Left ventricle myocardium inferior (tissue), 1 donor: ENCODE results near the gene RPTN. TPM values are rescaled to one million over a fixed set of nuclear protein-coding genes. Genes with fewer than 3 reads are reported as not detected.

ENCODE experiments used
- DNase-seq: peaks from one replicate; pipeline ENCODE4 v3.0.0-alpha.2; 2020
- H3K27ac ChIP-seq: fragments of 200-600 bp; replicated peaks from 2 replicates; pipeline ENCODE4 v1.8.0; 2021
- H3K27me3 ChIP-seq: fragments of 200-600 bp; 2 replicates; pipeline ENCODE4 v1.8.0; 2021; ENCODE audit warnings: low read depth
- H3K36me3 ChIP-seq: fragments of 200-600 bp; 2 replicates; pipeline ENCODE4 v1.8.0; 2021
- H3K4me1 ChIP-seq: fragments of 200-600 bp; 2 replicates; pipeline ENCODE4 v1.8.0; 2021
- H3K4me3 ChIP-seq: fragments of 200-600 bp; 2 replicates; pipeline ENCODE4 v1.8.0; 2021; ENCODE audit warnings: mild to moderate bottlenecking, moderate library complexity
- H3K9me3 ChIP-seq: fragments of 200-600 bp; replicated peaks from 2 replicates; pipeline ENCODE4 v1.8.0; 2021
- intact Hi-C: fragments of 100-400 bp; cut with micrococcal nuclease; formaldehyde crosslinking; loops from one replicate; pipeline ENCODE4 v1.11.0; 2022
- total RNA-seq: library from RNA; stranded (reverse); fragmentation: NEBNext Ultra II Directional; extraction: Animal tissue kit (Norgen Biotek cat#: 25700); gene quantifications from one replicate; pipeline ENCODE4 v1.2.1, GENCODE V29; 2021
- TF ChIP-seq, protein P1 (sequence below): fragments of 200-600 bp; IDR thresholded peaks from 2 replicates; pipeline ENCODE4 v1.8.0; 2021; ENCODE audit warnings: antibody characterized with exemption, mild to moderate bottlenecking, borderline replicate concordance
- donor health status: DM: no; HTN: yes; CAD: no; lungs with severe emphysema.

RPTN gene
- total RNA-seq, 1 donor from 2014 or later, result not detected

DNA sequence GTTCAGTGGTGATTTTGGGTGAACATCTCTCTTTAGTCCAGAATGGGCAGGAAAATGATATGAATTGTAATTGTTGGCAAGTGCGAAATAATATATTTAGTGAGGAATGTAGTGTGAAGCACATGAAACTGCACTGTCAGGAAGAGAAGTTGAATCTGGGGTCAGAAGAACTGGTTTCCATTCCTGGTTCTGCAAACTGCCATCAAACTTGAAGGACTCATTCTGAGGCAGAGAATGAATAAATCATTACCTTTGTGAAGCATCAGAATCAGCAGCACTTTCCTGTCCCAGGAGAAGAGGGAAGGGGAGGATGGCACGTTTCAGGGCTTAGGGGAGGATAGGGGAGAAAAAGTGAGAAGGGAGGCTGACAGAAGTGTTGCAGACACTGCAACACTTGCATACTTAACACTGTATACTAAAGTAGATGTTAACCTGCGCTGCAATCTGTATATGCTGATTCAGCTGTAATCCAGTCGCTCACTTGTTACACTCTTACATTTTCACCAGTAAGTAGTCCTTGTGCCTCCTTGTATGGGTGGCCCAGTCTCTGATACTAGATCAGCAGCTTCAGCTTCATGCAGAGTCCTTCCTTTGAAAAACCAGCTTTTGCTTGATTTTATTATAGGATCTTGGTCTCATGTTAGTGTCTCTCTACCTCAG is 10.5 kb upstream of the RPTN start:
- TF ChIP-seq, protein P1, sequence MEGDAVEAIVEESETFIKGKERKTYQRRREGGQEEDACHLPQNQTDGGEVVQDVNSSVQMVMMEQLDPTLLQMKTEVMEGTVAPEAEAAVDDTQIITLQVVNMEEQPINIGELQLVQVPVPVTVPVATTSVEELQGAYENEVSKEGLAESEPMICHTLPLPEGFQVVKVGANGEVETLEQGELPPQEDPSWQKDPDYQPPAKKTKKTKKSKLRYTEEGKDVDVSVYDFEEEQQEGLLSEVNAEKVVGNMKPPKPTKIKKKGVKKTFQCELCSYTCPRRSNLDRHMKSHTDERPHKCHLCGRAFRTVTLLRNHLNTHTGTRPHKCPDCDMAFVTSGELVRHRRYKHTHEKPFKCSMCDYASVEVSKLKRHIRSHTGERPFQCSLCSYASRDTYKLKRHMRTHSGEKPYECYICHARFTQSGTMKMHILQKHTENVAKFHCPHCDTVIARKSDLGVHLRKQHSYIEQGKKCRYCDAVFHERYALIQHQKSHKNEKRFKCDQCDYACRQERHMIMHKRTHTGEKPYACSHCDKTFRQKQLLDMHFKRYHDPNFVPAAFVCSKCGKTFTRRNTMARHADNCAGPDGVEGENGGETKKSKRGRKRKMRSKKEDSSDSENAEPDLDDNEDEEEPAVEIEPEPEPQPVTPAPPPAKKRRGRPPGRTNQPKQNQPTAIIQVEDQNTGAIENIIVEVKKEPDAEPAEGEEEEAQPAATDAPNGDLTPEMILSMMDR, result no peak
- DNase-seq, result no peak
- intact Hi-C loops, result no loop called here
- Histone ChIP-seq H3K27me3 (no peaks in the 10 kb centered on the region), H3K9me3 (no peaks in the 10 kb centered on the region), H3K4me1 (peaks cover 19% of the 10 kb centered on the region), H3K36me3 (no peaks in the 10 kb centered on the region), H3K4me3 (no peak overlapping the region), H3K27ac (no peak overlapping the region)

DNA sequence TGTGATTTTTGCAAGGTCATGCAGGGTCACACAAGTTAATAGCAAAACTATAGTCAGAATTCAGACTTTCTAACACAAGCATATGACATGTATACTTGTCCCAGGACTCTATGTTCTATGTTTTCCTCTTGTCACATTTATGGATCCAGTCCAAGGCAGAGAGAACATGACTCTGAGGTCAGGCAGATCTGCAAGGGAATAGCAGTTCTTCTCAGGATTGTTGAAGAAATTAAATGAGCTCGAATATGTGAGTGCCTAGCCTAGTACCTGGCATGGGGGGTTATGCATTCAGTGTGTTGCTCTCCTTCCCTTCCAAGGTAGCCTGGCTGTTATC is 9.5 kb upstream of the RPTN start:
- Histone ChIP-seq H3K27me3 (no peaks in the 10 kb centered on the region), H3K4me1 (peaks cover 19% of the 10 kb centered on the region)
- intact Hi-C loops, result no loop called here

DNA sequence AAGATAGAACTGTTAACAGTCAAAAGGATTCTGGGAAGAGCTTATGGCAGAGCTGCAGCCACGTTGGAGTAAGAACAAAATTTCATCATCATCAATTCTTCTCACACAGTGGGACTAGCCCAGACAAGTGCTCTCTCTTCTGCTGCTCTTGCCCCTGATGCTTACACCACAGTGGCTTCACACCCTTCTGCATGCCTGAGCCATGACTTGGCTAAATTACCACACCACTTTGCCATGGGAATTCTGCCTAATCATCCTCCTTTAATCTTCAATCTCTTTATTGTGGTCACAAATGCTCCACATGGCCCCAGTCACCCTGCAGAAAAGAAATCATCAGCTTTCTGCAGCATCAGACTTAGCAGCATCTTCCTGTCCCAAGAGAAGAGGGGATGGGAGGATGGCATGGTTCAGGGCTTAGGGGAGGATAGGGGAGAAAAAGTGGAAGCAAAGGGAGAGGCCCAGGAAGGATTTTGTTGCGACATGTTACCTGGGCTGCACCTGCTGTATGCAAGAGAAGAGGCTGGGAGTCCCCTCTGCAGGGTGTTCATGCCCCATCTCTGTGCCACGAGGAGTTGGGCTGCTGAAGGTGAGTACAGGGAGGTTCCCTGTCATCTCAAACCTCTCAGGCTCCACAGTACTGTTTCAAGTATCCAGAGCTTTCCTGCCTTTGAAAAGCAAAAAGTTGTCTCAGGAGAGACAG is 9.0 kb upstream of the RPTN start:
- TF ChIP-seq, protein P1, result no peak
- no peaks in the 10 kb centered on the region for H3K27me3 ChIP-seq
- no peaks in the 10 kb centered on the region for H3K36me3 ChIP-seq
- H3K9me3 ChIP-seq, result no peaks in the 10 kb centered on the region
- H3K27ac ChIP-seq, result peak overlapping the region; percentile 55
- DNase-seq, result no peak
- peaks cover 19% of the 10 kb centered on the region for H3K4me1 ChIP-seq
- intact Hi-C loops, result no loop called here
- no peak overlapping the region for H3K4me3 ChIP-seq

More for the DNA sequence above, 9.5 kb upstream of the RPTN start:
- no peak for DNase-seq
- no peaks in the 10 kb centered on the region for H3K9me3 ChIP-seq
- H3K4me3 ChIP-seq, result no peak overlapping the region
- H3K27ac ChIP-seq, result peak overlapping the region; percentile 55
- no peaks in the 10 kb centered on the region for H3K36me3 ChIP-seq
- TF ChIP-seq, protein P1, result no peak

DNA sequence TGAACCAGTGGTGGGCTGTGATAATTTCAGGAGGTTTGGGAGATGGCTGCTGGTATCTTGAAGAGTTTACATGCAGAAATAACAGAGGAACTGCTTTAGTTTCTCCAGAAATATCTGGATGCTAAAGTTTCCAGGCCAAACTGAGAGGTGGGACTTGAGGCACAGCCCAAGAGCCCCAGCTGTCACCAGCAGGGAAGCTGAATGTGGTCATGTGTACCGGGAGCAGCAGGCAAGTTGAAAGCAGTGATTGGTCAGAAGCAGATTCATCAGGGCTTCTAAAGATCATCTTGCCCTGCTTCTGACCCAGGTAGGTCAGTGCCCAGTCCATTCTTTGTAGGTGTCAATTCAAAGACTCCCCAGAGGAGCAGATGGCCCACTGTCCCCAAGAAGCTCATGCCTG is 7.9 kb upstream of the RPTN start:
- DNase-seq, result no peak
- Histone ChIP-seq H3K9me3 (no peaks in the 10 kb centered on the region), H3K4me3 (no peak overlapping the region), H3K4me1 (peaks cover 19% of the 10 kb centered on the region), H3K27ac (peak overlapping the region; percentile 55), H3K36me3 (no peaks in the 10 kb centered on the region), H3K27me3 (no peaks in the 10 kb centered on the region)
- TF ChIP-seq, protein P1, result no peak
- intact Hi-C loops, result no loop called here

DNA sequence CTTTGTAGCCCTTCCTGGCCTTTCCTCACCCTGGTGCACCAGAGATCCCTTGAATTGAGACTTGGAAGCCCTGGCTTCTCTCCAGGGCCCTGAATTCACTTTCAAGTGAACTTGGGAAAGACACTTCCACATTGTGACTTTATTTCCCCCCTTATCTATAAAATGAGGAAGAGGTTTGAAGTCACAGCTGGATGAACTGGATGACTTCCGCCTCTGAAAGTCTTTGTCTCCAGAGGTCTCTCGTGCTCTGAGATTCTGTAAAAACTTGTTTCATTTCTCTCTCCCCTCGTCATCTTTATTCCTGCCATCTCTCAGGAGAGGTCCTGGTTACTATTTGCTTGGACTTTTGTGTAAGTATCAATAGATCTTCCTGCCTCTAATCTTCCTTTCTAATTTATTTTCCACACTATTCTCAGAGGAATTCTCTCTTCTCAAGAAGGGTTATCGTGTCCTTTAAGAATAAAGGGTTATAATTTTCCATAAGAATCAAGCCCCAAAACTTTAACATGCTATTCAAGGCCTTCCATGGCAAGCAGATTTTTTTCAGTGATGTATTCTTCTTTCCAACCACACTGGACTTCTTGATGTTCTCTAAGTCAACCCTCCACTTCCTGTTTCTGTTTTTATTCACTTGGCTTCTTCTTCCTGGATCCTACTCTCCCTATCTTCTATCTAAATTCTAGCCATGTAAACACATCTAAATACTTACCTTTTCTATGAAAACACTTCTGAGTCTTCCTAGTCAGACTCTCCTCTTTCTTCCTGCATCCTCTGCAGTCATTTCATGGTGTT is 6.5 kb upstream of the RPTN start:
- TF ChIP-seq, protein P1, result no peak
- Histone ChIP-seq H3K36me3 (no peaks in the 10 kb centered on the region), H3K27me3 (no peaks in the 10 kb centered on the region), H3K4me3 (no peak overlapping the region), H3K4me1 (peaks cover 19% of the 10 kb centered on the region), H3K9me3 (no peaks in the 10 kb centered on the region), H3K27ac (peak overlapping the region; percentile 41)
- no peak for DNase-seq
- intact Hi-C loops, result no loop called here
